Stomach (tissue), 9 donors: ENCODE data around the gene TNS1. TPM values are rescaled to one million over a fixed set of nuclear protein-coding genes. Genes with fewer than 3 reads are reported as not detected.

ENCODE experiments used
- DNase-seq, 2 donors: peaks; one replicate each; pipeline versions ENCODE4 v3.0.0 to v3.0.0-alpha.2; 2013 to 2019
- H3K27ac ChIP-seq, 5 donors: fragments of 200-600 bp in 4 of 5; sonication (generic) in 4 of 5; one replicate each; pipeline ENCODE4 v1.5.1; 2013 to 2019; ENCODE audit warnings: mild to moderate bottlenecking in 1 of 5, moderate library complexity in 1 of 5
- H3K27me3 ChIP-seq, 3 donors: fragments of 200-600 bp; sonication (generic); one replicate each; pipeline ENCODE4 v1.5.1; 2017 to 2019; ENCODE audit warnings: mixed run types in 1 of 3
- H3K36me3 ChIP-seq, 4 donors: fragments of 200-600 bp; sonication (generic); 1 replicate in 3 of 4; 2 replicates in 1 of 4; pipeline ENCODE4 v1.5.1; 2016 to 2019
- H3K4me1 ChIP-seq, 4 donors: fragments of 200-600 bp; sonication (generic); one replicate each; pipeline ENCODE4 v1.5.1; 2016 to 2019
- H3K4me3 ChIP-seq, 4 donors: fragments of 200-600 bp; sonication (generic) in 3 of 4; one replicate each; pipeline ENCODE4 v1.5.1; 2016 to 2019; ENCODE audit warnings: mild to moderate bottlenecking in 1 of 4
- H3K9me3 ChIP-seq, 4 donors: fragments of 200-600 bp; sonication (generic); one replicate each; pipeline ENCODE4 v1.5.1; 2016 to 2019
- EP300 ChIP-seq: sonication (generic); formaldehyde crosslinking; IDR thresholded peaks from one replicate; pipeline ENCODE4 v1.6.1; 2017; ENCODE audit warnings: antibody characterized with exemption
- POLR2A ChIP-seq, 4 donors: fragments of 450-650 bp; IDR thresholded peaks; one replicate each; pipeline ENCODE4 v1.6.1; 2016; ENCODE audit warnings: antibody characterized with exemption in 4 of 4, control low read depth in 2 of 4, mild to moderate bottlenecking in 1 of 4, moderate library complexity in 1 of 4
- POLR2AphosphoS5 ChIP-seq, 3 donors: sonication (generic); formaldehyde crosslinking; IDR thresholded peaks; one replicate each; pipeline ENCODE4 v1.6.1; 2016; ENCODE audit warnings: antibody characterized with exemption in 3 of 3
- WGBS, 5 donors: extraction: QIAGEN DNeasy Blood & Tissue Kit in 3 of 5; methylation state at CpG; one replicate each; pipeline versions ENCODE4 v1.1.5 to v1.1.7; 2013 to 2018; 5-methylcytosine and 5-hydroxymethylcytosine counted together
- intact Hi-C: fragments of 100-400 bp; cut with DNase I; formaldehyde crosslinking; loops from one replicate; pipeline ENCODE4 v1.15.1; 2023; ENCODE audit warnings: low total_unique reads
- polyA plus RNA-seq, 3 donors: library from polyadenylated mRNA; stranded (reverse); fragments of 200-250 nt; gene quantifications; one replicate each; pipeline ENCODE4 v1.2.3, GENCODE V29; 2013
- total RNA-seq, 5 donors: library from RNA; depleted of rRNA; stranded (reverse); fragments of >200 nt; gene quantifications; one replicate each; pipeline versions ENCODE4 v1.1.0 to v1.2.3, GENCODE V29; 2014 to 2016
- TF ChIP-seq, protein P1 (sequence below), 7 experiments: fragments of 450-650 bp in 4 of 7; fragments of 200-600 bp in 3 of 7; sonication (generic) in 3 of 7; IDR thresholded peaks; one replicate each; pipeline ENCODE4 v1.5.1; 2016 to 2019; ENCODE audit warnings: antibody characterized with exemption in 7 of 7, control low read depth in 2 of 7, mild to moderate bottlenecking in 1 of 7
- donor health status: healthy with polysubstance abuse.
- donor health status: Bipolar disorder and iron deficiency.
- donor health status: healthy.

The TNS1 gene
- total and polyA plus RNA-seq, 8 donors, result 18.5 to 682 (median 160) TPM

DNA sequence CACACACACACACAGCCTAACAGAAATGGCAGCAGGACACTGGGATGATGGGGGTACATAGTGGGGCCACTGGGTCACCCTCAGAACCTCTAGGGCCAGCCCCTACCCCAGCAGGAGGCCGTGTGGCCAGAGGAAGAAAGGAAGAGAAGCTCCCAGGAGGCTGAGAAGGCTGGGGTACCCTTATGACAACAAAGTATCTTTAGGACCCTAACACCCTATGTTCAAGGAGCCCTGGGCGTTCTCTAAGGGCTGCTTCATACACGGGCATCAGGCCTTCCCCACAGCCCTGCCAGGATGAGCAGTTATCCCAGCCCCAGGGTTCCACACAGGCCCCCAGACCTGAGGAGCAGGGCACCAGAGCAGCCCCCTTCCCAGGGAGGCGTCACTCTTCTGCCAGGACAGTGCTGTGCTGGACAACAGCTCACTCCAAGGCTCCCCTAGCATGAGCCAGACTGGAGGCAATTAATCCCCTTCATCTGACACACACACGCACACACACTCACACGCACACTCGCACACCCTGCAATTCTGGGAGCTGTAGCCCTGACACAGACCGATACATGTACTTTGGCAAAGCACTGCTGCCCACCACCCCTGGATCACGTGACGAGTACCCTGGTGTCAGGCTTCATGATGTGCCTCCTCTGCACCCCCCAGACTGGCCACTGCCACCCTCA, 163.6 kb downstream of the TNS1 start:
- no peaks in the 10 kb centered on the region for H3K9me3 ChIP-seq
- intact Hi-C loops, result no loop called here
- peaks cover 16 to 93% (median 57%) of the 10 kb centered on the region in 4 donors for H3K4me1 ChIP-seq
- 73 to 86% (median 81%) methylated on average over 9 to 10 of the region's 10 CpGs for WGBS, 5 donors
- H3K27me3 ChIP-seq, result no peaks in the 10 kb centered on the region
- no peak overlapping the region for H3K4me3 ChIP-seq
- TF ChIP-seq EP300, result no peak
- TF ChIP-seq, protein P1, sequence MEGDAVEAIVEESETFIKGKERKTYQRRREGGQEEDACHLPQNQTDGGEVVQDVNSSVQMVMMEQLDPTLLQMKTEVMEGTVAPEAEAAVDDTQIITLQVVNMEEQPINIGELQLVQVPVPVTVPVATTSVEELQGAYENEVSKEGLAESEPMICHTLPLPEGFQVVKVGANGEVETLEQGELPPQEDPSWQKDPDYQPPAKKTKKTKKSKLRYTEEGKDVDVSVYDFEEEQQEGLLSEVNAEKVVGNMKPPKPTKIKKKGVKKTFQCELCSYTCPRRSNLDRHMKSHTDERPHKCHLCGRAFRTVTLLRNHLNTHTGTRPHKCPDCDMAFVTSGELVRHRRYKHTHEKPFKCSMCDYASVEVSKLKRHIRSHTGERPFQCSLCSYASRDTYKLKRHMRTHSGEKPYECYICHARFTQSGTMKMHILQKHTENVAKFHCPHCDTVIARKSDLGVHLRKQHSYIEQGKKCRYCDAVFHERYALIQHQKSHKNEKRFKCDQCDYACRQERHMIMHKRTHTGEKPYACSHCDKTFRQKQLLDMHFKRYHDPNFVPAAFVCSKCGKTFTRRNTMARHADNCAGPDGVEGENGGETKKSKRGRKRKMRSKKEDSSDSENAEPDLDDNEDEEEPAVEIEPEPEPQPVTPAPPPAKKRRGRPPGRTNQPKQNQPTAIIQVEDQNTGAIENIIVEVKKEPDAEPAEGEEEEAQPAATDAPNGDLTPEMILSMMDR (IDR thresholded peaks at IDR 0.05), result no peak
- peak in 1 of 2 donors; percentile 32 for DNase-seq
- peaks cover 18 to 51% (median 28%) of the 10 kb centered on the region in 4 donors for H3K36me3 ChIP-seq
- peak overlapping the region in 3 of 5 donors; percentile 80 to 84 (median 81) for H3K27ac ChIP-seq

DNA sequence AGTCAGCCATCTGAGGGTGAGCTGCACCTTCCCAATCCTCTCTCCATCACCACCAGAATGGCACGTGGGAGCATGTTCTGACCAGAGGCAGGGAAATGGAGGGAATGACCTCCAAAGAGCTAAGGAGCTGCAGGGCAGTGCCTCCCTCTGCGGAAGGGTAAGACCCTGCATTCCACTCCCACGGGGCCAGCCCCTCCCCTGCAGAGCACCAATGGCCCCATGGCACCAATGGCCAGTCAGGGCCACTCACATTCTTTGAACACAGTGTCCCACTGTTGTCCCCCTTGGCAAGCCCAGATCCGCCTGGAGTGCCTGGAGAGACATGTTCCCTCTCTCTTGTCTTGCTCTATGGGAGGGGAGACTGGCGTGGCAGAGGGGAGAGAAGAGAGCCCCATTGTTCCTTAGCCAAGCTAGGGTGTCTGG, 164.4 kb downstream of the TNS1 start:
- intact Hi-C loops, result no loop called here
- peak in 1 of 2 donors; percentile 54 for DNase-seq
- TF ChIP-seq, protein P1 (IDR thresholded peaks at IDR 0.05), result no peak
- no peak for TF ChIP-seq EP300
- peak in 2 of 3 donors; percentile 8 to 12 for TF ChIP-seq POLR2AphosphoS5 (IDR thresholded peaks at IDR 0.05)
- no peak for TF ChIP-seq POLR2A (IDR thresholded peaks at IDR 0.05)
- WGBS, 5 donors, result 65 to 72% (median 69%) methylated on average over 5 of the region's 5 CpGs
- H3K27me3 ChIP-seq, result no peaks in the 10 kb centered on the region
- no peaks in the 10 kb centered on the region for H3K9me3 ChIP-seq
- H3K36me3 ChIP-seq, result peaks cover 23 to 59% (median 32%) of the 10 kb centered on the region in 4 donors
- H3K4me1 ChIP-seq, result peaks cover 16 to 86% (median 56%) of the 10 kb centered on the region in 4 donors
- H3K4me3 ChIP-seq, result no peak overlapping the region
- peak overlapping the region in 4 of 5 donors; percentile 76 to 84 (median 80) for H3K27ac ChIP-seq

DNA sequence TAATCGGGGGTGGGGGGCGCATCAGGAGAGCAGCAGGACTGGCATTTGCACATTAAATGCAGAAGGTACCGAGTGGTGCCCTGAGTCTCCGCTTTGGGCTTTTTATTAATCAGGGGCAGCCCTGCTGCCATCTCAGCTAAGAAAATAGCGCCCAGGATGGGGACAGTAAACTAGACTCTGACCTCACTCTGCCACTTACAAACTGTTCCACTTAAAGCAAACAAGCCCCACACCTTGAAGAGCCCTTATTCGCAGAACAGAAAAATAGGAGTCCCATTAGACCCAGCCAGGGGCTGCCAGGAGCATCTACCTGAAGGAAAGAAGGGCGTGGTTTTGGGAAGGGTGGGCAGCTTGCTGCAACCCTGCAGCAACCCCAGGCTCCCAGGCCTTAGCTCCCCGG, 165.3 kb downstream of the TNS1 start:
- TF ChIP-seq POLR2A (IDR thresholded peaks at IDR 0.05) (no peak), EP300 (no peak)
- peaks cover 32 to 64% (median 40%) of the 10 kb centered on the region in 4 donors for H3K36me3 ChIP-seq
- DNase-seq, result no peak
- H3K27me3 ChIP-seq, result no peaks in the 10 kb centered on the region
- H3K27ac ChIP-seq, result peak overlapping the region; percentile 32 to 84 (median 80)
- H3K4me3 ChIP-seq, result no peak overlapping the region
- intact Hi-C loops, result no loop called here
- WGBS, 5 donors, result 59 to 79% (median 62%) methylated on average over 8 of the region's 8 CpGs
- no peaks in the 10 kb centered on the region for H3K9me3 ChIP-seq
- peaks cover 16 to 82% (median 55%) of the 10 kb centered on the region in 4 donors for H3K4me1 ChIP-seq

DNA sequence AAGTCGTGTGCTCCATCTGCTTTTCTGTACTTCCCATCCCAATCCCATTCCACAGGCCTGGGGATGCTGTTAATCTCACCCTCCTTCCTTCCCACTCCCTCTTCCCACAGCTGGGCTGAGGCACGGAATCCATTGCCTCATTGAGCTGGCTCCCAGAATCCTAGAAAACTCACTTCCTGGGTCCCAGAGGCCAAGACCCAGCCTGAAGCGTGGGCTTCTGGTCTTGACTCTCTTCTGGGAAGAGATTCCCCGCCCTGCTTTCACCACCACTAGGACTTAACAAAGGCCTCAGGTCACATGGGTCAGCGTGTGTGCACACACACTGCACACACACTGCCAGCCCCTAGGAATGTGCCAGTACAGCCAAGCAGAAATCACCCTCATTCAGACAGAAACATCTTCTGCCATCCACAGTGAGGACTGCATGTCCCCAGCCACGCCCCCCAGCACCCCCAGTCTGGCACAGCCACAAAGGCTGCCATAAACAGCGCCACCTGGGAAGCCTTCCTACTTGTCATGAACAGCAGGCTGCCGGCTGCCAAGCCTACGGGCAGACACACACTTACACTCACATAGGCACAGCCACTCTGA, 165.8 kb downstream of the TNS1 start:
- Histone ChIP-seq H3K36me3 (peaks cover 35 to 66% (median 46%) of the 10 kb centered on the region in 4 donors), H3K27ac (peak overlapping the region; percentile 43 to 84 (median 80)), H3K4me1 (peaks cover 16 to 85% (median 52%) of the 10 kb centered on the region in 4 donors), H3K9me3 (no peaks in the 10 kb centered on the region), H3K27me3 (no peaks in the 10 kb centered on the region), H3K4me3 (no peak overlapping the region)
- TF ChIP-seq, protein P1 (IDR thresholded peaks at IDR 0.05), result peak in 1 of 7 experiments; percentile 8
- TF ChIP-seq POLR2A (IDR thresholded peaks at IDR 0.05) (no peak), EP300 (no peak), POLR2AphosphoS5 (IDR thresholded peaks at IDR 0.05) (peak; percentile 49 to 77 (median 59))
- 22 to 52% (median 40%) methylated on average over 9 of the region's 9 CpGs for WGBS, 5 donors
- peak; percentile 52 to 75 for DNase-seq
- intact Hi-C loops, result no loop called here
